H54 (cell line): Measurements from ENCODE around the gene SLC9A7.
"Not testable (repeated sequence)": the region's sequence is repeated elsewhere in the genome, so short reads cannot be mapped to it uniquely, and the experiment has no call there.

Experiments
- DNase-seq: peaks from one replicate; pipeline ENCODE4 v3.0.0; 2011; ENCODE audit warnings: low spot score, mixed read lengths; ENCODE audit not compliant: insufficient read length
- FAIRE-seq: peaks from 3 replicates; lab custom pipeline; 2011; peaks lifted over from hg19 to GRCh38; lab: Jason Lieb, UNC
- POLR2A ChIP-seq: IDR thresholded peaks from 2 replicates; pipeline ENCODE4 v1.6.1; 2011; ENCODE audit warnings: low read depth, mild to moderate bottlenecking, low read length

Gene SLC9A7

DNA sequence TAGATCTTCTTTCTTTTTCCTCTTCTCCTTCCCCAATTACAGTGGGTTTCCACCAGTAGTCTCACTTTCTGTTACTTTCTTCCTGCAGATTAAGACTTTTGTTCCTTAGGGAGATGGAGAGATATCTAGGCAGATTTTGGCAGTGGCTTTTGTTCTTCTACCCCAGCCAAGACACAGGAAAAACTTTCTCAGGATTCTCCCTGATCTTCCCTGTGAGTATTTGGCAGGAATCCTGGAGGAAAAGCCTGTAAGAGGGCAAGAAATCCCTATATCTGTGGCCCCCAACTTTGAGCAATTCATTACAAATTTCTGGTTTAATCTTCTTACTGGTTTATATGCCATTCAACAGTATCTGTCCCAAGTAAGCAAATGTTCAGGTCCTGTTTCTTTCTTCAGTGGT, 21.9 kb downstream of the SLC9A7 start:
- no peak for DNase-seq
- no peak for TF ChIP-seq POLR2A
- FAIRE-seq: no peak

DNA sequence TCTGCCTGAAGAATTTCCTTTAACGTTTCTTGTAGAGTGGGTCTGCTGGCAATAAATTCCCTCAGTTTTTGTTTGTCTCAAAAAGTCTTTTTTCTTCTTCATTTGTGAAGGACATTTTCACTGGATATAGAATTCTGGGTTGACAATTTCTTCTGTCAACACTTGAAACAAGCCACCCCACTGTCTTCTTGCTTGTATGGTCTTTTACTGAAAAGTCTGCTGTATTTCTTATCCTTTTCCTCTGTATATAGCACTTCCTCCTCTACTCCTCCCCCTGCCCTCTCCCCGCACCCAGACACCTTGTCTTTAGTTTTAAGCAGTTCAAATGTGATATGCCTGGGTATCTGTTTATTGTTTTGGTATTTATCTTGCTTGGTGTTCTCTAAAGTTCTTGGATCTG, 23.3 kb downstream of the SLC9A7 start:
- no peak for FAIRE-seq
- DNase-seq: no peak
- no peak for TF ChIP-seq POLR2A

DNA sequence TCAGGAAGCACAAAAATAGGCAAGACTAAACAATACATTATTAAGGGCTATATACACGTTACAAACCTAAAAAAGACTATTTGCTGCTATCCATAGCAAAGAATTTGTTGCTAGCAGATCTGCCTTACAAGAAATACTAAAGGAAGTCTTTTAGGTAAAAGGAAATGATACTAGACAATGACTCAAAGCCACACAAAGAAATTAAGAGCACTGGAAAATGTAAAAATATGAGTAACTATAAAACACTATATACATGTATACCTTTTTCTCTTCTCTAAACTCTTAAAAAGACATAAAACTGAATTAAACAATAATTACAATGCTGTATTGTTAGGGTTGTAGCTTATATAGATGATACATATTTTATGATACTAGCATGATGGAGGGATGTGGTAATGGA, 25.7 kb downstream of the SLC9A7 start:
- DNase-seq: no peak
- no peak for FAIRE-seq
- TF ChIP-seq POLR2A: no peak

DNA sequence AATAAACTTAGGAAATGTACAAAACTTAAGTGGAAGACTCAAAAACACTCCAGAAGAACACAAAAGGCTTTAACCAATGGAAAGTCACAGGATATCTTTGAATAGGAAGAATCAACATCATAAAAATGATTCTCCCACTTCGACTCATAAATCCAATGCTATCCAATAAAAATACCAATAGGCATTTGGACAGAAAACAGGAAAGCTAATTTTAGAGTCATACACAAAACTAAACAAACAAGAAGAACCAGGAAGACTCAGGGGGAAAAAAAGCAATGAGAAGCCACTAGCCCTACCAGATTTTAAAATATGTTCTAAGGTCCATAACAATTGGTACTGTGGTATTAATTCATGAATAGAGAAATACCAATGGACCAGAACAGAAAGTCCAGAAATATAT, 28.2 kb downstream of the SLC9A7 start:
- DNase-seq (no peak), FAIRE-seq (no peak)
- no peak for TF ChIP-seq POLR2A

DNA sequence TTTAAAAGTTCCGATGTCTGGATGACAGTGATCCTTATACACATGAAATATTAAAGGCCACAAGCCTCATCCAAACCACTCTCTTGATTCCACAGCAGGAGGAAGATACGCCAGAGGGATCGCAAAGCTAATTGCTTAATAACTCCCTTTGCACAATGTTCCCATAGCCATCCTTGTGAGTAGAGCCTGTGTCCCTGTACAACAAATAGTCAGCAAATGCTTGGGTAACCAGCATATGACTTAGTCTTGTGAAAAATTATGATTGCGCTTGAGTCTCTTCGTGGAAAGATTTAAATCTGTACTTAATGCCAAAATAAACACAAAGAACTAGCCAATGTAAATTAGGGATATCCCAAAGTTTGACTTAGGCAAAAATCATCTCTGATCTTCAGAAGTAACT, 31.5 kb downstream of the SLC9A7 start:
- DNase-seq (no peak), FAIRE-seq (no peak)
- TF ChIP-seq POLR2A: no peak

DNA sequence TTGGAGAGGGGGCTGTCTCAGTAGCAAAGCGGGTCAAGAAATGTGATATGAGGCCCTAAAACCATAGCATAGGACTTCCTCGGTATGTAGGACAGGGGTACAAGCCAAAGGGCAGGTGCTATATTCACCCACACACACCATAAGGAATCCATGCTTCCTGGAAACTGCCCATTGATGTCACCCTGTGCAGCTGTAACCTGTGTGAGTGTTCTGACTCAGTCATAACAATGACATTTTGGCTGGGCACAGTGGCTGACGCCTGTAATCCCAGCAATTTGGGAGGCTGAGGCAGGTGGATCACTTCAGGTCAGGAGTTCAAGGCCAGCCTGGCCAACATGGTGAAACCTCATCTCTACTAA, 35.4 kb downstream of the SLC9A7 start:
- FAIRE-seq, DNase-seq: not testable (repeated sequence)

DNA sequence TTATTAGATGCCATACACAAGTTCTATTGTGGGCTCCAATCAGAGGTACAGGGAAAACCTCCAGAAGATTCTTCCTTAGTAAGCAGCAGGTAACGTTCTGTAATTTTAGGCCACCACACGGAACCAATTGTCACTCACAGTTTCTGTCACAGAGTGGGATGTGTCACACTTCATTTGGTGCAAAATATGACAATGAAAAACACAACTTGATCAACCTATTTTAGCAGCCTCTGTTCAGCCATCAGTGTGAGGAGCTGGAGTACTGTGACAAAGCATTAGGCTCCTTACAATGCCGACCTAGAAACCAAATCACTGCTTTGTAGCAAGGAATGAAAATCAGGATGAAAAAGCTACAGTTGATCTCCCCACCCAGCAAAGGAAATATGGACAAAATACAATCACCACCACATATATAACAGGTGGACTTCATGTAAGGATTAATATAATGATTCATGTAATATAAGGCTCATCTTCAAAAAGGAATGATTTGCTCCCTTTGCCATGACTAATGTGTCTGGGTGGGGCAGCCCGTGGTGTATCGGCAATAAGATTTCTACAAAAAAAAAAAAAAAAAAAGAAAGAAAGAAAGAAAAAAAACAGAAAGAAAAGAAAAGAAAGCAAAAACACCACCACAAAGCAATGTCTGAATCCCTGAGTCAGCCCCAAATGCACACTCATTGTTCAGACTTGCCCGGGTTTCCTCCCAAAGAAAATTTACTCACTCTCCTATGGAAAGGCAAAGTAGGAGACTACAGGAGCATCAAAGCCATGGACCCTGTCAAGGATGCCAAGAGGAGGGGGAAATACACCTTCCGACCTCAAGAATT, 36.0 kb downstream of the SLC9A7 start:
- FAIRE-seq (no peak), DNase-seq (no peak)
- TF ChIP-seq POLR2A: no peak

DNA sequence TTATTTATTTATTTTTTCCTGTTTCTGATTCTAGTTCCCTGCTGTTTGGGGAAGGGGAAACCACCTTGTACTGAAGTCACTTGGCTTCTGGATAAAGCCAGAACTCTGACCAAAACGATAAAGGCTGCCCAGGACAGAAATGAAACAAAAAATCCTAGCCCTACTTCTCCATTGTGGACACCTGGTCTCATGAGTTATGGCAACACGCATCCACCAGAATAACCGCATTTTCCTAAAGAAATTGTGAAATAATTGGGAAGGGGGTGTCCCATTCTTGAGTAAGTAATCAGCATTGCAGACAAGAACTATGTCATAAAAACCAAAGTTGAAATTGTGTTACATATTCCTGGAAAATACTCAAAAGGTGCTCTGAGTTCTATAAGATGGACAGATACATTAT, 42.1 kb downstream of the SLC9A7 start:
- no peak for FAIRE-seq
- no peak for DNase-seq
- no peak for TF ChIP-seq POLR2A

DNA sequence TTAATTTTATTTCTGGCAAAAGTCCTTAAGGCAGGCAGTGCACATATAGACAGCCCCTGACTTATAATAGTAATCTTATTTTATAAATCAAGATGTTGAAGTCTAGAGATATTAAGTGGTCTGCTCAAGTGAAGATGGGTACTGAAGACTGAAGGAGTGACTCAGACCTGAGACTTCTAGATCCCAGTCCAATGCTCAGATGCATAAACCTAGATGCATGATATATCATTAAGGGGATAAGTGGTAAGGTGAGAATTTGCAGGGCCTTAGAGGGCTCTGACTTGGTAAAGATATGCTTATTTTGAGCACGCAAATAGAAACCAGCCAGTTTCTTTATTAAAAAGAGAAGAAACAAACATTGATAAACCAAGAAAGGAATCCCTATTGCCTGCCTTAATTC, 42.9 kb downstream of the SLC9A7 start:
- DNase-seq: no peak
- TF ChIP-seq POLR2A: no peak
- no peak for FAIRE-seq

DNA sequence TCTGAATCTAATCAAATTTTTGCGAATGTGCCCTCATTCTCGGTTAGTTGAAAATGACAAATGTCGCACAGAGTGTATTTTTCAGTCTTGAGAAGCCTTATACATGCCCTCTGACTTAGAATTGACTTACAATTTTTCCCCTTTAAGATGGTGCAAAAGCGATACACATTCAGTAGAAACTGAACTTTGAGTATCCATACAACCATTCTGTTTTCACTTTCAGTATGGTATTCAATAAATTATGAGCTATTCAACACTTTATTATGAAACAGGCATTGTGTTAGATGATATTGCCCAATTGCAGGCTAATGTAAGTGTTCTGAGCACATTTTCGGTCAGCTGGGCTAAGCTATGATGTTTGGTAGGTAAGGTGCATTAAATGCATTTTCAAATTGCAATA, 43.4 kb downstream of the SLC9A7 start:
- DNase-seq (no peak), FAIRE-seq (no peak)
- TF ChIP-seq POLR2A: no peak

DNA sequence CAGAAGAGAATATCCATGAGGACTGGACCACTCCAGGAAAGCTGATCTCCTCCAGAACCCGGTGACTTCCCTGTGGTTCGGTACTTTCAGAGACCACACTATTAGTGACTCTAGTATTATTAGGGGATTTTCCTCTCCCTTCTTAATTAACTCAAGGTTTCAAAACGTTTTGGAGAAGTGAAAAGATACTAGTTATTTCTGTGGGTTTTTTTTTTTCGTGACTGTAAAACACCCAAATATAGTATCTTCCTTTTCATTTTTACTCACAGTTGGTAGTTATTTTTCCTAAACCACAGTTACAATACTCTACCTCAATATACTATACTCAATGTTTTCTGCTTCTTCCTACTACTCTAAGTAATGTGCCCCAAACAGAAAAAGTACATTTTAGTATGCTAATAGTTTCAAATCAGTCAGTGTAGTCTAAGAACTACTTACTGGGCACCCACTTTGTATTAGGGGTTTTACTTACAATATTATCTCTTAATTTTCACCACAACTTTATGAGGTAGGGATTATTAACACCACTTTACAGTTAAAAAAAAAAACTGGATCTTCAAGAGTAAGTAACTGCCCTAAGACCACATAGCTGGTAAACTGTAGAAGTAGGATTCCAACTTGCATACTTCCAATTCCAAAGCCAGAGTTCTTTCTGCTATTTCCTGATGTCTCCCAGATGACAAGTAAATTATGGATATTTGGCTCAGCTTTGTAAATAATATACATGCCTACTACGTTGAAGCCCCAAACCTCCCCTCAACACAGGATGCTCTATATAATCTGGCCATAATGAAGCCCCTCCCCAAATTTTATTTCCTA, 45.0 kb downstream of the SLC9A7 start:
- no peak for FAIRE-seq
- TF ChIP-seq POLR2A: no peak

DNA sequence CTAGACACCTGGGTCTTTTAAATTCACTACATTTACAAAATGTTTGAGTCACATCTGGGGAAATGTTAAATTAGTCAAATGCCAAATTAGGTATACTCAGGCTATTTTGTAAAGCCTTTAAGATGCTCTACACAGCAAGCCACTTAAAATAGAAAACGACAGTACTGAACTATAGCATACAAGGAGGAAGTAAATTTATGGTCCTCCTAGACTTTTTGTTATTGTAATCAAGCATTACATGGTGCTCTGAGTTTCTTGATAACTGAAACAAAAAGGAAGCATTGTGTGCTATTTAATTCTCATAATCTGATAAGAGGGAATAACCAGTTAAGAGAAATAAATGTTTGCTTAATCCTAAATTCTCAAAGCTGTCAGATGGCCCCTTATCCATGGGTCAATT, 46.2 kb downstream of the SLC9A7 start:
- FAIRE-seq (no peak), DNase-seq (no peak)
- TF ChIP-seq POLR2A: no peak

More for the DNA sequence above, 45.0 kb downstream of the SLC9A7 start:
- no peak for DNase-seq

DNA sequence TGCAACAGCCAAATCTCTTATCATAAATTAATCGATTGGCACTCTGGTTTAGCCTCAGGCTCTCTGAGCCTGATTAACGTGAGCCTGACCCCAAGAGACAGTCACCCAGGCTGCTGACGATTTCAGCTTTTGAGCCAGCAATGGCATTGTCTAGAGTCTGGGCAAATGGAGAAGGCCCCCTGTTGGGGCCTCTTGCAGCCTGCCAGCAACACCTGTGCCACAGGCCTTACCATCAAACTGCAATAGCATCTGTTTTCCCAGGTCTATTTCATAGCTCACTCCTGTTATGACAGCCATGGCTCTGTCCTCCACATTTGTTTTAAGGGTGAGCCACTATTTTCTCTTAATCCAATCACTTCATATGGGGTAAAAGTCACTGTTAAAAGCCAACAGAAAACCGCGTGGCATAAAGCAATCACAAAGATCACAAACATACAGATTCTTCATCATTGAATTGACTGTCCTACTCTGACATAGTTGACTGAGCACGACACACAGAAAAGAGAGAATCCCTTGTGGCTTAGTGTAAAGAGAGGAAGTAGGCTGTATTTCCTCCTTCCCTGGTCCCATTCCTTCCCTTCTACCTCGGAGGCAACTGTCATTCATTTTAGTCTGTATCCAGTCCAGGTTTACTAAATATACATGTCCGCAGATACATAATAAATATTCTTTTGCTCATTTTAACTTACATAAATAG, 47.8 kb downstream of the SLC9A7 start:
- FAIRE-seq: no peak
- no peak for TF ChIP-seq POLR2A
- no peak for DNase-seq

DNA sequence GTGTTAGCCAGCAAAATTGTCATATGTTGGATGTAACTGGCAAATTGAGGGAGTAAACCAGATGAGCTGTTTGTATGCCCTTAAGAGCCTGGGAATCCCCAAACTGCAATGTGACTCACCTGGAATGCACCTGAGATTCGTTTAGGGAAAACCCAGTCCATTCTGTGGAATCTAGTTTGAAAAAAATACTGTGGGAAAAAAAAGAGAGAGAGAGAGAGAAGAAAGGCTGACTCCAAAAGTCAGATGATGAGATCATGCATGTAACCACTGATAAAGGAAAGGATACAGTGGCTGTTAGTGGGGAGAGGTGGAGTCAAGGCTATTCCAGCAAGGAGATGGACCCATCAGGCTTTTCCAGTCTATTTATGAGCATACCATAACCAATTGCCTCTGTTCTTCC, 48.5 kb downstream of the SLC9A7 start:
- TF ChIP-seq POLR2A: no peak
- DNase-seq (no peak), FAIRE-seq (no peak)
